Effector memory CD8-positive, alpha-beta T cell (primary cell): ENCODE data around the gene COL18A1.

Experiments used
- ATAC-seq: fragments of 150-1000 bp; cut with Tn5 transposase; replicated peaks from 2 replicates; pipeline ENCODE4 v1.10.0; 2021; ENCODE audit warnings: mild to moderate bottlenecking, moderate library complexity
- DNase-seq, 3 experiments: peaks; one replicate each; pipeline ENCODE4 v3.0.0; 2021
- H3K27ac Mint-ChIP-seq, 2 donors: one replicate each; pipeline ENCODE4 v1.8.0; 2022; ENCODE audit warnings: mild to moderate bottlenecking in 2 of 2, mixed read lengths in 2 of 2, moderate library complexity in 2 of 2
- H3K27me3 Mint-ChIP-seq, 2 donors: one replicate each; pipeline ENCODE4 v1.8.0; 2022; ENCODE audit warnings: mixed read lengths in 2 of 2
- H3K36me3 Mint-ChIP-seq: one replicate; pipeline ENCODE4 v1.8.0; 2022; ENCODE audit warnings: mild to moderate bottlenecking, moderate library complexity, mixed read lengths; ENCODE audit not compliant: insufficient read depth
- H3K4me1 Mint-ChIP-seq, 2 donors: one replicate each; pipeline ENCODE4 v1.8.0; 2022; ENCODE audit warnings: low read depth in 2 of 2, mixed read lengths in 2 of 2
- H3K4me3 Mint-ChIP-seq, 2 donors: one replicate each; pipeline ENCODE4 v1.8.0; 2022; ENCODE audit warnings: mild to moderate bottlenecking in 2 of 2, mixed read lengths in 2 of 2, moderate library complexity in 2 of 2
- H3K9me3 Mint-ChIP-seq, 2 donors: one replicate each; pipeline ENCODE4 v1.8.0; 2022; ENCODE audit warnings: mixed read lengths in 2 of 2

The COL18A1 gene

GRCh38 chr21:45372732-45373355, 32.1 kb upstream of the COL18A1 start:
- Mint-ChIP-seq H3K27ac (peak overlapping the region in 1 of 2 donors; percentile 13), H3K36me3 (peaks cover 4% of the 10 kb centered on the region), H3K27me3 (peaks cover 29 to 33% of the 10 kb centered on the region in 2 donors), H3K4me1 (peaks cover 5 to 8% of the 10 kb centered on the region in 2 donors), H3K4me3 (no peak overlapping the region), H3K9me3 (no peaks in the 10 kb centered on the region)
- DNase-seq = no peak
- ATAC-seq = no peak

GRCh38 chr21:45373991-45374816, 30.8 kb upstream of the COL18A1 start:
- Mint-ChIP-seq H3K9me3 (no peaks in the 10 kb centered on the region), H3K4me3 (no peak overlapping the region), H3K4me1 (peaks cover 5 to 6% of the 10 kb centered on the region in 2 donors), H3K27me3 (peaks cover 31 to 46% of the 10 kb centered on the region in 2 donors), H3K27ac (no peak overlapping the region), H3K36me3 (peaks cover 4% of the 10 kb centered on the region)
- ATAC-seq (no peak), DNase-seq (no peak)

- Mint-ChIP-seq H3K27ac (no peak overlapping the region), H3K4me1 (peaks cover 4 to 6% of the 10 kb centered on the region in 2 donors), H3K9me3 (no peaks in the 10 kb centered on the region), H3K4me3 (no peak overlapping the region), H3K27me3 (peaks cover 38 to 54% of the 10 kb centered on the region in 2 donors), H3K36me3 (no peaks in the 10 kb centered on the region)
- ATAC-seq = no peak
- no peak for DNase-seq
Observed at GRCh38 chr21:45374826-45375455, 30.0 kb upstream of the COL18A1 start.

DNA sequence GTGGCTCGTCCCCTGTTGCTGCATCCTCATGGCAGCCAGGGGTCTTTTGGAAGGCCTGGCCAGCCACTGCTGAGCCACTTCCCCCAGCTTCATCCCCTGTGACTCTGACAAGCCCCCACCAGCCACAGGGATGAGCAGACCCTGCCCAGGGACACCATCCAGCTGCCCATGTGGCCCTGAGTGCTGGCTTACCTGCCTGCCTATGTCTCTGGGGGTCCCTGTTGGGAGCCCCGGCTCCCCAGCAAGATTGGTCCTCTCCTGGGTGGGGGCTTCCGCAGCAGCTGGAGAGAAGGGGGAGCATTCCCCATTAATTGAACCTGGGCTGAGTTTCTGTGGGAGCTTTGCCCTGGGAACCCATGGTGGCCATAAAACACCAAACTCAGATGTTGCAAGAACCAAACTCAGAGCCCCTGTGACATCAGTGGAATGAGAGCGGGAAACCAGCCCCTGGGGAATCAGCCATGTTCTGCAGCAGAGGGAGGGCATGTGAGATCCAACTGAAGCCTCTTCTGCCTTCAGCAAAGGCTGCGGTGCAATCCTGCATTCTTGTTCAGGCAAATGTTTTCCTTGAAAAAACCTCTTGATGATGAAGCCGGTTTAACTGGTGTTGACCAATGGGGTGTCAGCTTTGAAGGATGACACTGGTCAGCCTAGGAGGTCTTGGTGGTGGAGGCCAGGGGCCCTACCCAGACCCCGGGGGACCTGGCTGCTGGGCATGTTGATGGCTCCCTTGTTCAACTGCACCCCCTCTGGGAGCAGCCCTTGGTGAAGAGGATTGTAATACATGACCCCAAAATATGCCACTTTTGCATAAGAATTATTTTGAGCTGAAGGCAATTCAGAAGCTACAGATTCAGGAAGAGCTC, 28.3 kb upstream of the COL18A1 start:
- no peaks in the 10 kb centered on the region for H3K9me3 Mint-ChIP-seq
- no peaks in the 10 kb centered on the region for H3K36me3 Mint-ChIP-seq
- DNase-seq (no peak), ATAC-seq (no peak)
- H3K27ac Mint-ChIP-seq = no peak overlapping the region
- peaks cover 32 to 54% of the 10 kb centered on the region in 2 donors for H3K27me3 Mint-ChIP-seq
- H3K4me1 Mint-ChIP-seq = peaks cover 0 to 2% of the 10 kb centered on the region in 2 donors
- H3K4me3 Mint-ChIP-seq = no peak overlapping the region

DNA sequence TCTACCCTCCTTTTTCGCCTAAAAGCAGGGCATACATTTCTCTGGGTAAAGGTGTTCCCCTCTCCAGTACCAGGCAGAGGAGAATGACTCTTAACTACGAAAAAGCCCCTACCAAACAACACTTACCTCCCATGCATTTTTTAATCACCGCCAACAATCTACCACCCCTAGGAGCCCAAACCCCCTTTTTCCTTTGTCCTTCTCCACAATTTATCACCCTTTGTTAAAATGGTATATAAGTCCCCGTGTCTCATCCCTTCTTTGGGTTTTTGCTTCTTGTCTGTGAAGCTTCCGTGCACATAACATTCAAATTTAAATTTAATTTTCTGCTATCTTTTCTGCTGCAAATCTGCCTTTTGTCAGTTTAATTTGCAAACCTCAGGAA, 27.6 kb upstream of the COL18A1 start:
- Mint-ChIP-seq H3K4me3 (no peak overlapping the region), H3K4me1 (peaks cover 0 to 2% of the 10 kb centered on the region in 2 donors), H3K9me3 (no peaks in the 10 kb centered on the region), H3K36me3 (peaks cover 5% of the 10 kb centered on the region), H3K27ac (no peak overlapping the region), H3K27me3 (peaks cover 35 to 53% of the 10 kb centered on the region in 2 donors)
- DNase-seq = no peak
- no peak for ATAC-seq

GRCh38 chr21:45377866-45378257, 27.1 kb upstream of the COL18A1 start:
- Mint-ChIP-seq H3K36me3 (peaks cover 6% of the 10 kb centered on the region), H3K27ac (no peak overlapping the region), H3K9me3 (no peaks in the 10 kb centered on the region), H3K4me3 (no peak overlapping the region), H3K27me3 (peaks cover 40 to 54% of the 10 kb centered on the region in 2 donors), H3K4me1 (peaks cover 0 to 2% of the 10 kb centered on the region in 2 donors)
- ATAC-seq (no peak), DNase-seq (no peak)

- Mint-ChIP-seq H3K27me3 (peaks cover 41 to 53% of the 10 kb centered on the region in 2 donors), H3K9me3 (no peaks in the 10 kb centered on the region), H3K4me3 (no peak overlapping the region), H3K4me1 (peaks cover 0 to 2% of the 10 kb centered on the region in 2 donors), H3K27ac (no peak overlapping the region), H3K36me3 (peaks cover 6% of the 10 kb centered on the region)
- ATAC-seq = no peak
- DNase-seq = no peak
Observed at GRCh38 chr21:45378258-45378966, 26.6 kb upstream of the COL18A1 start.

- DNase-seq (no peak), ATAC-seq (no peak)
- Mint-ChIP-seq H3K4me3 (no peak overlapping the region), H3K36me3 (peaks cover 6% of the 10 kb centered on the region), H3K27me3 (peaks cover 41 to 52% of the 10 kb centered on the region in 2 donors), H3K9me3 (no peaks in the 10 kb centered on the region), H3K4me1 (peaks cover 0 to 2% of the 10 kb centered on the region in 2 donors), H3K27ac (peak overlapping the region in 1 of 2 donors; percentile 65)
Observed at GRCh38 chr21:45379171-45379900, 25.6 kb upstream of the COL18A1 start.

- H3K9me3 Mint-ChIP-seq = no peaks in the 10 kb centered on the region
- no peak for DNase-seq
Observed at GRCh38 chr21:45379901-45380330, 25.0 kb upstream of the COL18A1 start.

DNA sequence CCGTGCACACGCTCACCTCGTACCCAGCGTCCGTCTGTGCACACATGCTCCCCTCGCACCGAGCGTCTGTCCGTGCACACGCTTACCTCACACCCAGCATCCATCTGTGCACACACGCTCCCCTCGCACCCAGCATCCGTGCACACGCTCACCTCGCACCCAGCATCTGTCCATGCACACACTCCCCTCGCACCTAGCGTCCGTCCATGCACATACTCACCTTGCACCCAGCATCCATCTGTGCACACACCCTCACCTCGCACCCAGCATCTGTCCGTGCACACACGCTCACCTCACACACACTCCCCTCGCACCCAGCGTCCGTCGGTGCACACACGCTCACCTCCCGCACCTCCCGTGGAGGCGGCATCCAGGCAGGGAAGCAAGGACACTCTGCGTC, 24.4 kb upstream of the COL18A1 start:
- ATAC-seq (no peak), DNase-seq (no peak)
- Mint-ChIP-seq H3K27me3 (peaks cover 42 to 62% of the 10 kb centered on the region in 2 donors), H3K9me3 (no peaks in the 10 kb centered on the region), H3K27ac (no peak overlapping the region), H3K4me3 (no peak overlapping the region), H3K4me1 (peaks cover 0 to 2% of the 10 kb centered on the region in 2 donors), H3K36me3 (peaks cover 6% of the 10 kb centered on the region)

More at GRCh38 chr21:45379901-45380330, 25.0 kb upstream of the COL18A1 start:
- peaks cover 37 to 55% of the 10 kb centered on the region in 2 donors for H3K27me3 Mint-ChIP-seq
- H3K4me1 Mint-ChIP-seq = peaks cover 0 to 2% of the 10 kb centered on the region in 2 donors
- no peak overlapping the region for H3K4me3 Mint-ChIP-seq
- ATAC-seq = no peak
- H3K27ac Mint-ChIP-seq = peak overlapping the region in 1 of 2 donors; percentile 65
- H3K36me3 Mint-ChIP-seq = peaks cover 6% of the 10 kb centered on the region

GRCh38 chr21:45381036-45381787, 23.8 kb upstream of the COL18A1 start:
- no peaks in the 10 kb centered on the region for H3K9me3 Mint-ChIP-seq
- H3K4me1 Mint-ChIP-seq = peaks cover 0 to 2% of the 10 kb centered on the region in 2 donors
- DNase-seq (no peak), ATAC-seq (no peak)
- no peak overlapping the region for H3K27ac Mint-ChIP-seq
- no peak overlapping the region for H3K4me3 Mint-ChIP-seq
- peaks cover 45 to 68% of the 10 kb centered on the region in 2 donors for H3K27me3 Mint-ChIP-seq
- peaks cover 6% of the 10 kb centered on the region for H3K36me3 Mint-ChIP-seq
